OCI-LY7 (cell line): ENCODE data around the gene PTPRN. TPM values are rescaled to one million over a fixed set of nuclear protein-coding genes. Genes with fewer than 3 reads are reported as not detected.

Source experiments
- BruUV-seq: library from RNA; stranded (reverse); fragments of 400-500 nt; replicated peaks from 2 replicates; lab custom pipeline; 2021; lab: Mats Ljungman, UMichigan
- CTCF ChIA-PET: fragments of 300-600 bp; sonication (Branson Sonifier 250); formaldehyde crosslinking; loops from one replicate; lab custom pipeline; 2022; ENCODE audit warnings: antibody characterized with exemption; ENCODE audit not compliant: unreplicated experiment; lab: Charles Lee
- POLR2A ChIA-PET: fragments of 300-600 bp; sonication (Branson Sonifier 250); formaldehyde crosslinking; loops from one replicate; lab custom pipeline; 2022; ENCODE audit warnings: antibody characterized with exemption; lab: Charles Lee
- DNase-seq: peaks from one replicate; pipeline ENCODE4 v3.0.0-alpha.2; 2015; ENCODE audit warnings: low spot score
- H2AFZ ChIP-seq: fragments of 200-600 bp; sonication (generic), shearing (Covaris generic); 2 replicates; pipeline ENCODE4 v1.6.1; 2014; ENCODE audit warnings: mild to moderate bottlenecking, antibody characterized with exemption, low read length, moderate library complexity
- H3K27ac ChIP-seq: fragments of 200-600 bp; sonication (generic); 2 replicates; pipeline ENCODE4 v1.5.1; 2014; ENCODE audit warnings: mixed run types, low read depth, mild to moderate bottlenecking, moderate library complexity, low read length, inconsistent platforms; ENCODE audit not compliant: poor library complexity, severe bottlenecking
- H3K36me3 ChIP-seq: fragments of 200-600 bp; sonication (generic); 2 replicates; pipeline ENCODE4 v1.6.1; 2014; ENCODE audit warnings: mild to moderate bottlenecking, antibody characterized with exemption, low read length, moderate library complexity, mixed read lengths; ENCODE audit not compliant: insufficient read depth
- H3K4me1 ChIP-seq: fragments of 200-600 bp; sonication (generic); 2 replicates; pipeline ENCODE4 v1.5.1; 2014; ENCODE audit warnings: mild to moderate bottlenecking, low read length; ENCODE audit not compliant: insufficient read depth, poor library complexity, severe bottlenecking
- H3K4me2 ChIP-seq: fragments of 200-600 bp; sonication (generic); 2 replicates; pipeline ENCODE4 v1.6.1; 2014; ENCODE audit warnings: mild to moderate bottlenecking, low read length
- H3K4me3 ChIP-seq: fragments of 200-600 bp; sonication (generic); 2 replicates; pipeline ENCODE4 v1.5.1; 2014; ENCODE audit warnings: mild to moderate bottlenecking, low read depth, low read length; ENCODE audit not compliant: poor library complexity, severe bottlenecking
- H3K79me2 ChIP-seq: fragments of 200-600 bp; sonication (generic); 2 replicates; pipeline ENCODE4 v1.6.1; 2016; ENCODE audit warnings: low read depth, mild to moderate bottlenecking, low read length, moderate library complexity, mixed read lengths; ENCODE audit not compliant: insufficient read depth
- H3K9me2 ChIP-seq: fragments of 200-600 bp; sonication (generic); 2 replicates; pipeline ENCODE4 v1.6.1; 2016; ENCODE audit warnings: mild to moderate bottlenecking, low read length, mixed read lengths; ENCODE audit not compliant: insufficient read depth
- H3K9me3 ChIP-seq: fragments of 200-600 bp; sonication (generic); 2 replicates; pipeline ENCODE4 v1.6.1; 2014; ENCODE audit warnings: mild to moderate bottlenecking, mixed run types, low read length, mixed read lengths
- H4K20me1 ChIP-seq: fragments of 200-600 bp; sonication (generic); 2 replicates; pipeline ENCODE4 v1.6.1; 2014; ENCODE audit warnings: mild to moderate bottlenecking, antibody characterized with exemption, low read length, moderate library complexity, mixed read lengths; ENCODE audit not compliant: insufficient read depth
- CTCF ChIP-seq: fragments of 200-600 bp; sonication (generic); conservative IDR thresholded peaks from 2 replicates; pipeline ENCODE4 v1.5.1; 2014; ENCODE audit warnings: mild to moderate bottlenecking, antibody characterized with exemption, low read length, moderate library complexity, mixed read lengths
- EZH2phosphoT487 ChIP-seq: fragments of 200-600 bp; sonication (generic); IDR thresholded peaks from 2 replicates; pipeline ENCODE4 v1.6.1; 2018; ENCODE audit warnings: low read depth, borderline replicate concordance, mild to moderate bottlenecking, mixed run types, antibody characterized with exemption, low read length, moderate library complexity, mixed read lengths
- intact Hi-C: fragments of 100-400 bp; cut with micrococcal nuclease; formaldehyde crosslinking; loops from one replicate; pipeline ENCODE4 v1.10.0; 2022; ENCODE audit not compliant: unreplicated experiment
- total RNA-seq, 2 experiments: library from RNA; depleted of rRNA in 1 of 2; stranded (reverse); fragments of >200 nt in 1 of 2; shearing (Covaris generic) in 1 of 2; gene quantifications; 2 replicates each; pipeline ENCODE4 v1.2.3, GENCODE V29; 2014 to 2022

The PTPRN gene
- total RNA-seq, 2 experiments from 2014 or later, result not detected

- no TSS peak for BruUV-seq
- no peak overlapping the region for H3K4me2 ChIP-seq
- no peaks in the 10 kb centered on the region for H3K9me2 ChIP-seq
- H3K9me3 ChIP-seq, result no peaks in the 10 kb centered on the region
- peaks cover 9% of the 10 kb centered on the region for H3K4me1 ChIP-seq
- peaks cover 11% of the 10 kb centered on the region; the same call in 1 of the 2 replicates for H3K36me3 ChIP-seq
- DNase-seq, result no peak
- no peak overlapping the region for H3K27ac ChIP-seq
- no peak overlapping the region for H2AFZ ChIP-seq
- TF ChIP-seq EZH2phosphoT487 (no peak), CTCF (no peak)
- H4K20me1 ChIP-seq, result no peaks in the 10 kb centered on the region
- H3K4me3 ChIP-seq, result no peak overlapping the region
- intact Hi-C loops, result no loop called here
- POLR2A ChIA-PET, result interaction anchor here (0.6 kb wide), 1 partner anchor 614 kb away, joined by 4 read pairs; no protein-coding TSS in a partner anchor
- H3K79me2 ChIP-seq, result no peaks in the 10 kb centered on the region
- CTCF ChIA-PET, result no interaction called here
Measured at GRCh38 chr2:219289537-219290361, 19.5 kb downstream of the PTPRN start.

- TF ChIP-seq CTCF, result no peak
- no peak for TF ChIP-seq EZH2phosphoT487
- no peak for DNase-seq
- Histone ChIP-seq H4K20me1 (no peaks in the 10 kb centered on the region), H3K27ac (no peak overlapping the region), H3K79me2 (no peaks in the 10 kb centered on the region), H3K36me3 (peaks cover 16% of the 10 kb centered on the region; the same call in 1 of the 2 replicates), H3K4me2 (no peak overlapping the region), H3K9me2 (no peaks in the 10 kb centered on the region), H2AFZ (no peak overlapping the region), H3K4me3 (no peak overlapping the region), H3K9me3 (no peaks in the 10 kb centered on the region), H3K4me1 (peaks cover 4% of the 10 kb centered on the region)
- CTCF ChIA-PET, result no interaction called here
- intact Hi-C loops, result no loop called here
- POLR2A ChIA-PET, result interaction anchor here (1.2 kb wide), 1 partner anchor 99 kb away, joined by 4 read pairs; the partner anchor contains the start of gene DNPEP
- BruUV-seq, result no TSS peak
Measured at GRCh38 chr2:219289195-219289536, 20.0 kb downstream of the PTPRN start.
